ENCODE results near the gene PDE4D. TPM values are rescaled to one million over a fixed set of nuclear protein-coding genes. Genes with fewer than 3 reads are reported as not detected.

The PDE4D gene
- total RNA-seq, 1 experiment from 2014 or later, result 3.6 TPM

GRCh38 chr5:59917121-59917520 lies 23.6 kb upstream of the PDE4D start:
- Histone ChIP-seq H3F3A (ENCODE audit: low read length, unreplicated experiment) (no peaks in the 10 kb centered on the region), H3K4me1 (ENCODE audit: insufficient read depth, low read length) (no peaks in the 10 kb centered on the region), H3K36me3 (ENCODE audit: low read depth, low read length) (no peaks in the 10 kb centered on the region), H3K9me2 (replicated peaks; ENCODE audit: low read length) (no peaks in the 10 kb centered on the region), H4K20me1 (ENCODE audit: low read length) (no peaks in the 10 kb centered on the region), H3K9me3 (ENCODE audit: low read length) (no peaks in the 10 kb centered on the region), H3K27ac (ENCODE audit: low read length) (no peak overlapping the region), H3K79me2 (ENCODE audit: low read length) (no peaks in the 10 kb centered on the region), H3K4me3 (ENCODE audit: low read length) (no peak overlapping the region), H2AFZ (ENCODE audit: low read length) (no peak overlapping the region), H3K9ac (ENCODE audit: low read length) (no peak overlapping the region), H3K4me2 (ENCODE audit: low read length) (no peak overlapping the region), H3K27me3 (ENCODE audit: low read length) (no peaks in the 10 kb centered on the region)
- no TSS peak for BruUV-seq (replicated peaks)
- CTCF ChIA-PET, result no interaction called here
- TF ChIP-seq EZH2 (IDR thresholded peaks at IDR 0.05; ENCODE audit: low read length, unreplicated experiment) (no peak), CTCF (conservative IDR thresholded peaks at IDR 0.05; ENCODE audit: low read depth, low read length) (no peak), EZH2phosphoT487 (IDR thresholded peaks at IDR 0.05; ENCODE audit: borderline replicate concordance, low read length) (no peak)
- DNase-seq, result no peak
- no peak for ATAC-seq
- POLR2A ChIA-PET (ENCODE audit: unreplicated experiment), result no interaction called here
- intact Hi-C loops (cut with micrococcal nuclease), result no loop called here

GRCh38 chr5:59905188-59905587 lies 11.7 kb upstream of the PDE4D start:
- Histone ChIP-seq H3K27me3 (ENCODE audit: low read length) (peaks cover 51% of the 10 kb centered on the region), H3K4me2 (ENCODE audit: low read length) (no peak overlapping the region), H4K20me1 (ENCODE audit: low read length) (no peaks in the 10 kb centered on the region), H3K9ac (ENCODE audit: low read length) (no peak overlapping the region), H3K79me2 (ENCODE audit: low read length) (no peaks in the 10 kb centered on the region), H2AFZ (ENCODE audit: low read length) (no peak overlapping the region), H3K4me1 (ENCODE audit: insufficient read depth, low read length) (no peaks in the 10 kb centered on the region), H3K9me3 (ENCODE audit: low read length) (no peaks in the 10 kb centered on the region), H3F3A (ENCODE audit: low read length, unreplicated experiment) (no peaks in the 10 kb centered on the region), H3K9me2 (replicated peaks; ENCODE audit: low read length) (no peaks in the 10 kb centered on the region), H3K36me3 (ENCODE audit: low read depth, low read length) (no peaks in the 10 kb centered on the region), H3K4me3 (ENCODE audit: low read length) (no peak overlapping the region), H3K27ac (ENCODE audit: low read length) (no peak overlapping the region)
- intact Hi-C loops (cut with micrococcal nuclease), result no loop called here
- no TSS peak for BruUV-seq (replicated peaks)
- TF ChIP-seq CTCF (conservative IDR thresholded peaks at IDR 0.05; ENCODE audit: low read depth, low read length) (no peak), EZH2phosphoT487 (IDR thresholded peaks at IDR 0.05; ENCODE audit: borderline replicate concordance, low read length) (no peak), EZH2 (IDR thresholded peaks at IDR 0.05; ENCODE audit: low read length, unreplicated experiment) (no peak)
- DNase-seq (no peak), ATAC-seq (no peak)
- POLR2A ChIA-PET (ENCODE audit: unreplicated experiment), result no interaction called here
- CTCF ChIA-PET, result no interaction called here

- DNase-seq, result no peak
- CTCF ChIA-PET, result no interaction called here
Observed at GRCh38 chr5:59897075-59897474, 3.5 kb upstream of the PDE4D start.

More at GRCh38 chr5:59897075-59897474, 3.5 kb upstream of the PDE4D start:
- Histone ChIP-seq H3K27me3 (ENCODE audit: low read length) (0 out of 2 replicates have a peak, but pooled peaks cover 2% of the 10 kb centered on the region), H3K9me3 (ENCODE audit: low read length) (no peaks in the 10 kb centered on the region), H3K79me2 (ENCODE audit: low read length) (no peaks in the 10 kb centered on the region), H3K9ac (ENCODE audit: low read length) (no peak overlapping the region), H3K9me2 (replicated peaks; ENCODE audit: low read length) (no peaks in the 10 kb centered on the region), H3K36me3 (ENCODE audit: low read depth, low read length) (no peaks in the 10 kb centered on the region), H3K4me3 (ENCODE audit: low read length) (no peak overlapping the region), H2AFZ (ENCODE audit: low read length) (no peak overlapping the region), H4K20me1 (ENCODE audit: low read length) (no peaks in the 10 kb centered on the region), H3K27ac (ENCODE audit: low read length) (no peak overlapping the region), H3K4me2 (ENCODE audit: low read length) (no peak overlapping the region), H3K4me1 (ENCODE audit: insufficient read depth, low read length) (no peaks in the 10 kb centered on the region), H3F3A (ENCODE audit: low read length, unreplicated experiment) (no peaks in the 10 kb centered on the region)
- intact Hi-C loops (cut with micrococcal nuclease), result no loop called here
- TF ChIP-seq EZH2phosphoT487 (IDR thresholded peaks at IDR 0.05; ENCODE audit: borderline replicate concordance, low read length), result no peak
- no peak for TF ChIP-seq EZH2 (IDR thresholded peaks at IDR 0.05; ENCODE audit: low read length, unreplicated experiment)
- no peak for TF ChIP-seq CTCF (conservative IDR thresholded peaks at IDR 0.05; ENCODE audit: low read depth, low read length)
- POLR2A ChIA-PET (ENCODE audit: unreplicated experiment), result no interaction called here
- ATAC-seq, result no peak
- no TSS peak for BruUV-seq (replicated peaks)
